Liver (tissue), 9 donors: Measurements from ENCODE around the gene RPS6KB2. TPM values are rescaled to one million over a fixed set of nuclear protein-coding genes. Genes with fewer than 3 reads are reported as not detected.
A peak's percentile ranks its signal among the peaks of the same experiment; 100 is the strongest.

ENCODE experiments used
- DNase-seq: peaks from one replicate; pipeline ENCODE4 v3.0.0-alpha.2; 2017; ENCODE audit warnings: low spot score
- H3K27ac ChIP-seq, 2 donors: one replicate each; pipeline ENCODE4 v1.7.0; 2013; ENCODE audit warnings: inconsistent platforms in 2 of 2, low read length in 2 of 2, control low read depth in 1 of 2, low read depth in 1 of 2, mild to moderate bottlenecking in 1 of 2
- H3K27me3 ChIP-seq, 4 donors: one replicate each; pipeline versions ENCODE4 v1.6.1 to v1.7.0; 2013; ENCODE audit warnings: low read length in 3 of 4, inconsistent platforms in 1 of 4, mild to moderate bottlenecking in 1 of 4, moderate library complexity in 1 of 4; ENCODE audit not compliant: control insufficient read depth in 4 of 4, insufficient read depth in 4 of 4
- H3K36me3 ChIP-seq, 4 donors: one replicate each; pipeline versions ENCODE4 v1.6.1 to v1.7.0; 2013; ENCODE audit warnings: low read length in 3 of 4, mild to moderate bottlenecking in 3 of 4, low read depth in 1 of 4, moderate library complexity in 1 of 4; ENCODE audit not compliant: control insufficient read depth in 4 of 4, insufficient read depth in 3 of 4
- H3K4me1 ChIP-seq, 4 donors: one replicate each; pipeline versions ENCODE4 v1.6.1 to v1.7.0; 2013; ENCODE audit warnings: low read length in 3 of 4, mild to moderate bottlenecking in 3 of 4, moderate library complexity in 1 of 4; ENCODE audit not compliant: control insufficient read depth in 4 of 4, insufficient read depth in 4 of 4
- H3K4me3 ChIP-seq, 3 donors: one replicate each; pipeline versions ENCODE4 v1.6.1 to v1.7.0; 2013; ENCODE audit warnings: low read length in 3 of 3, control low read depth in 1 of 3, low read depth in 1 of 3, mild to moderate bottlenecking in 1 of 3
- H3K9ac ChIP-seq, 2 donors: one replicate each; pipeline ENCODE4 v1.7.0; 2013; ENCODE audit warnings: low read length in 2 of 2, mild to moderate bottlenecking in 2 of 2, moderate library complexity in 2 of 2, control low read depth in 1 of 2, low read depth in 1 of 2
- H3K9me3 ChIP-seq, 4 donors: one replicate each; pipeline versions ENCODE4 v1.6.1 to v1.7.0; 2013; ENCODE audit warnings: low read length in 3 of 4; ENCODE audit not compliant: control insufficient read depth in 4 of 4
- ATF3 ChIP-seq: IDR thresholded peaks from 2 replicates; pipeline ENCODE4 v1.6.1; 2016; ENCODE audit warnings: antibody characterized with exemption
- CTCF ChIP-seq: fragments of 150-350 bp; IDR thresholded peaks from 2 replicates; pipeline ENCODE4 v1.5.1; 2017; ENCODE audit warnings: improper control_type of control experiment, low read depth, low read length; ENCODE audit not compliant: missing input control
- EGR1 ChIP-seq, 2 donors: IDR thresholded peaks; 2 replicates each; pipeline ENCODE4 v1.6.1; 2016 to 2018; ENCODE audit warnings: antibody characterized with exemption in 2 of 2, low read depth in 2 of 2
- FOXA1 ChIP-seq: IDR thresholded peaks from 2 replicates; pipeline ENCODE4 v1.6.1; 2016; ENCODE audit warnings: antibody characterized with exemption
- FOXA2 ChIP-seq: IDR thresholded peaks from 2 replicates; pipeline ENCODE4 v1.6.1; 2016; ENCODE audit warnings: antibody characterized with exemption
- GABPA ChIP-seq, 2 donors: IDR thresholded peaks in 1 of 2; conservative IDR thresholded peaks in 1 of 2; 2 replicates each; pipeline ENCODE4 v1.6.1; 2016; ENCODE audit warnings: antibody characterized with exemption in 2 of 2, mild to moderate bottlenecking in 1 of 2, moderate library complexity in 1 of 2
- HNF4A ChIP-seq, 2 donors: conservative IDR thresholded peaks; 2 replicates each; pipeline ENCODE4 v1.6.1; 2016; ENCODE audit warnings: antibody characterized with exemption in 2 of 2, mild to moderate bottlenecking in 2 of 2
- HNF4G ChIP-seq: IDR thresholded peaks from 2 replicates; pipeline ENCODE4 v1.6.1; 2016; ENCODE audit warnings: antibody characterized with exemption
- JUND ChIP-seq, 2 donors: IDR thresholded peaks; 2 replicates each; pipeline ENCODE4 v1.6.1; 2016; ENCODE audit warnings: antibody characterized with exemption in 2 of 2
- MAX ChIP-seq: IDR thresholded peaks from 2 replicates; pipeline ENCODE4 v1.6.1; 2016; ENCODE audit warnings: antibody characterized with exemption
- NR2F2 ChIP-seq: IDR thresholded peaks from 2 replicates; pipeline ENCODE4 v1.6.1; 2016; ENCODE audit warnings: antibody characterized with exemption
- RAD21 ChIP-seq, 2 donors: IDR thresholded peaks; 2 replicates each; pipeline ENCODE4 v1.6.1; 2016; ENCODE audit warnings: antibody characterized with exemption in 2 of 2, mild to moderate bottlenecking in 2 of 2
- RXRA ChIP-seq, 2 donors: IDR thresholded peaks; 2 replicates each; pipeline ENCODE4 v1.6.1; 2017 to 2018; ENCODE audit warnings: antibody characterized with exemption in 2 of 2, mild to moderate bottlenecking in 1 of 2
- SP1 ChIP-seq: IDR thresholded peaks from 2 replicates; pipeline ENCODE4 v1.6.1; 2018; ENCODE audit warnings: antibody characterized with exemption, mild to moderate bottlenecking
- YY1 ChIP-seq: IDR thresholded peaks from 2 replicates; pipeline ENCODE4 v1.6.1; 2016; ENCODE audit warnings: antibody characterized with exemption, mild to moderate bottlenecking
- WGBS: extraction: QIAGEN DNeasy Blood & Tissue Kit; methylation state at CpG from one replicate; pipeline ENCODE4 v1.1.7; 2013; 5-methylcytosine and 5-hydroxymethylcytosine counted together
- polyA plus RNA-seq, 2 donors: library from polyadenylated mRNA; stranded (reverse) in 1 of 2; unstranded in 1 of 2; fragments of 200-250 nt in 1 of 2; fragments of >200 nt in 1 of 2; fragmentation: Nextera tagmentation in 1 of 2; extraction: Ambion mirVana in 1 of 2; gene quantifications; one replicate each; pipeline versions ENCODE4 v1.2.1 to v1.2.3, GENCODE V29; 2013 to 2015
- total RNA-seq, 2 donors: library from RNA; depleted of rRNA; stranded (reverse); fragments of >200 nt; gene quantifications; one replicate each; pipeline ENCODE4 v1.2.3, GENCODE V29; 2014
- TF ChIP-seq, protein P1 (sequence below): IDR thresholded peaks from 2 replicates; pipeline ENCODE4 v1.6.1; 2016; ENCODE audit warnings: antibody characterized with exemption
- TF ChIP-seq, protein P2 (sequence below): IDR thresholded peaks from 2 replicates; pipeline ENCODE4 v1.6.1; 2016; ENCODE audit warnings: antibody characterized with exemption, mild to moderate bottlenecking
- donor health status: healthy.
- donor health status: healthy.
- donor health status: healthy.
- donor health status: healthy.
- donor health status: healthy.

Gene RPS6KB2
- total and polyA plus RNA-seq, 4 donors = 31.5 to 49.6 (median 37.7) TPM

- peak; percentile 57 for DNase-seq
- Histone ChIP-seq H3K27ac (no peak overlapping the region), H3K27me3 (no peaks in the 10 kb centered on the region), H3K36me3 (no peaks in the 10 kb centered on the region), H3K9me3 (no peaks in the 10 kb centered on the region), H3K9ac (no peak overlapping the region), H3K4me3 (no peak overlapping the region), H3K4me1 (peaks cover under 1 to 12% (median 6%) of the 10 kb centered on the region in 4 donors)
- TF ChIP-seq, protein P1, sequence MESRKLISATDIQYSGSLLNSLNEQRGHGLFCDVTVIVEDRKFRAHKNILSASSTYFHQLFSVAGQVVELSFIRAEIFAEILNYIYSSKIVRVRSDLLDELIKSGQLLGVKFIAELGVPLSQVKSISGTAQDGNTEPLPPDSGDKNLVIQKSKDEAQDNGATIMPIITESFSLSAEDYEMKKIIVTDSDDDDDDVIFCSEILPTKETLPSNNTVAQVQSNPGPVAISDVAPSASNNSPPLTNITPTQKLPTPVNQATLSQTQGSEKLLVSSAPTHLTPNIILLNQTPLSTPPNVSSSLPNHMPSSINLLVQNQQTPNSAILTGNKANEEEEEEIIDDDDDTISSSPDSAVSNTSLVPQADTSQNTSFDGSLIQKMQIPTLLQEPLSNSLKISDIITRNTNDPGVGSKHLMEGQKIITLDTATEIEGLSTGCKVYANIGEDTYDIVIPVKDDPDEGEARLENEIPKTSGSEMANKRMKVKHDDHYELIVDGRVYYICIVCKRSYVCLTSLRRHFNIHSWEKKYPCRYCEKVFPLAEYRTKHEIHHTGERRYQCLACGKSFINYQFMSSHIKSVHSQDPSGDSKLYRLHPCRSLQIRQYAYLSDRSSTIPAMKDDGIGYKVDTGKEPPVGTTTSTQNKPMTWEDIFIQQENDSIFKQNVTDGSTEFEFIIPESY = no peak
- no peak for TF ChIP-seq JUND (IDR thresholded peaks at IDR 0.05)
- no peak for TF ChIP-seq FOXA2
- TF ChIP-seq EGR1 (IDR thresholded peaks at IDR 0.05; ENCODE audit: low read depth in 2 of 2) = no peak
- no peak for TF ChIP-seq MAX
- no peak for TF ChIP-seq NR2F2
- no peak for TF ChIP-seq RXRA (IDR thresholded peaks at IDR 0.05)
- TF ChIP-seq CTCF = no peak
- no peak for TF ChIP-seq HNF4A (conservative IDR thresholded peaks at IDR 0.05)
- TF ChIP-seq, protein P2, sequence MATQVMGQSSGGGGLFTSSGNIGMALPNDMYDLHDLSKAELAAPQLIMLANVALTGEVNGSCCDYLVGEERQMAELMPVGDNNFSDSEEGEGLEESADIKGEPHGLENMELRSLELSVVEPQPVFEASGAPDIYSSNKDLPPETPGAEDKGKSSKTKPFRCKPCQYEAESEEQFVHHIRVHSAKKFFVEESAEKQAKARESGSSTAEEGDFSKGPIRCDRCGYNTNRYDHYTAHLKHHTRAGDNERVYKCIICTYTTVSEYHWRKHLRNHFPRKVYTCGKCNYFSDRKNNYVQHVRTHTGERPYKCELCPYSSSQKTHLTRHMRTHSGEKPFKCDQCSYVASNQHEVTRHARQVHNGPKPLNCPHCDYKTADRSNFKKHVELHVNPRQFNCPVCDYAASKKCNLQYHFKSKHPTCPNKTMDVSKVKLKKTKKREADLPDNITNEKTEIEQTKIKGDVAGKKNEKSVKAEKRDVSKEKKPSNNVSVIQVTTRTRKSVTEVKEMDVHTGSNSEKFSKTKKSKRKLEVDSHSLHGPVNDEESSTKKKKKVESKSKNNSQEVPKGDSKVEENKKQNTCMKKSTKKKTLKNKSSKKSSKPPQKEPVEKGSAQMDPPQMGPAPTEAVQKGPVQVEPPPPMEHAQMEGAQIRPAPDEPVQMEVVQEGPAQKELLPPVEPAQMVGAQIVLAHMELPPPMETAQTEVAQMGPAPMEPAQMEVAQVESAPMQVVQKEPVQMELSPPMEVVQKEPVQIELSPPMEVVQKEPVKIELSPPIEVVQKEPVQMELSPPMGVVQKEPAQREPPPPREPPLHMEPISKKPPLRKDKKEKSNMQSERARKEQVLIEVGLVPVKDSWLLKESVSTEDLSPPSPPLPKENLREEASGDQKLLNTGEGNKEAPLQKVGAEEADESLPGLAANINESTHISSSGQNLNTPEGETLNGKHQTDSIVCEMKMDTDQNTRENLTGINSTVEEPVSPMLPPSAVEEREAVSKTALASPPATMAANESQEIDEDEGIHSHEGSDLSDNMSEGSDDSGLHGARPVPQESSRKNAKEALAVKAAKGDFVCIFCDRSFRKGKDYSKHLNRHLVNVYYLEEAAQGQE = no peak
- TF ChIP-seq FOXA1 = no peak
- WGBS = 78% methylated on average over 2 of the region's 2 CpGs
Observed at GRCh38 chr11:67413266-67413849, 14.9 kb upstream of the RPS6KB2 start.

DNA sequence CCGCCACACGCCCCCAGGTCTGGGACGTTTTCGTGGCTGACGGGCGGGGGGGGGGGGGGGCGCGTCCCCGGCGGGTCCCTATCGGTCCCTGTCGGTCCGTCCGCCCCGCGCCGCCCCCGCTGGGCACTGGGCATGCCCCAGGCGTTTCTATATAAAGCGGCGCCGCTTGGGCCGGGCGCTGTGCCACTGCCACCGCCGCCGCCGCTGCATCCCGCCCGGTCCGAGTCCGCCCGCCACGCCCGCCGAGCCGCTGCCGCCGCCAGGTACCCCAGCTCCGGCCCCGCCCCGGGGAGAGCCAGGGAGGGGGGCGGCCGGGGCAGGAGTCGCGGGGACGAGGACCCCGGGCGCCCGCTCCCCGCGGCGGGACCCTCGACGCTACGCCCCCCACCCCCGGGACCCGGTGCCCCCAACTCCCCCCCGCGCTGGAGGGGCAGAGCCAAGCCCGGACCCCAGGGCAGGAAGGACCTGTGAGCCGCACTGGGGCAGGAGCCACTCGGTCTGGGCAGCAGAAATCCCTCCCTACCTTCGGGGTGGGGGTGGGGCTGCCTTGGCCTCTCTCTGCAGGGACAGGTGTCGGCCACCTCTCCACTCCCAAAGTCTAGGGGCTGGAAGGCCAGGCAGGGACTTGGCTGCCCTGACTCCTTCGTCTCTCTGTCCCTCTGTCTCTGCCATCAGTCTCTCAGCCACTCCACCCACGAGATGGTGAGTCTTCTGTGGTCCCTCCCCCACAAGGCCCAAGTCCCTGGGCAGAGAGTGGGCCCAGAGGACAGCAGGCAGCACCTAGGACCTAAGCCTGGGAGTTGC lies 12.6 kb upstream of the RPS6KB2 start, which contains the start of gene CARNS1:
Gene CARNS1, plus strand, starts transcription at position 178 of the 804 bp plus-strand sequence. Its CDS starts 522 bp downstream, at position 700.
- no peaks in the 10 kb centered on the region for H3K36me3 ChIP-seq
- no peak for DNase-seq
- WGBS = 7% methylated on average over 67 of the region's 67 CpGs
- H3K27ac ChIP-seq = no peak within 1 kb of the TSS
- no peak within 1 kb of the TSS for H3K9ac ChIP-seq
- no peaks in the 10 kb centered on the region for H3K9me3 ChIP-seq
- H3K27me3 ChIP-seq = no peaks in the 10 kb centered on the region
- peak within 1 kb of the TSS in 1 of 3 donors; percentile 28 for H3K4me3 ChIP-seq
- H3K4me1 ChIP-seq = peaks cover 20 to 34% (median 26%) of the 10 kb centered on the region in 4 donors
- TF ChIP-seq ATF3 (no peak), HNF4A (conservative IDR thresholded peaks at IDR 0.05) (no peak), GABPA (IDR thresholded peaks at IDR 0.05 in 1 of 2, conservative IDR thresholded peaks at IDR 0.05 in 1 of 2) (no peak), FOXA1 (no peak), FOXA2 (no peak), RAD21 (IDR thresholded peaks at IDR 0.05) (no peak), YY1 (no peak), NR2F2 (no peak), EGR1 (IDR thresholded peaks at IDR 0.05; ENCODE audit: low read depth in 2 of 2) (no peak), SP1 (no peak), HNF4G (no peak), MAX (no peak)
- TF ChIP-seq, protein P2 = no peak
